Renal cortex interstitium (tissue), 11 donors: Measurements from ENCODE around the gene ZNF764. TPM values are rescaled to one million over a fixed set of nuclear protein-coding genes. Genes with fewer than 3 reads are reported as not detected.
"Not testable (repeated sequence)": the region's sequence is repeated elsewhere in the genome, so short reads cannot be mapped to it uniquely, and the experiment has no call there.

ENCODE experiments used
- DNase-seq, 11 donors: peaks; one replicate each; pipeline ENCODE4 v3.0.0-alpha.2; 2013; ENCODE audit warnings: low read depth in 9 of 11, low spot score in 4 of 11; ENCODE audit errors: extremely low read depth in 1 of 11
- polyA plus RNA-seq, 3 donors: library from polyadenylated mRNA; unstranded; fragments of 120-200 nt; gene quantifications; one replicate each; pipeline ENCODE4 v1.2.1, GENCODE V29; 2013; ENCODE audit not compliant: insufficient read length in 3 of 3

Gene ZNF764
- polyA plus RNA-seq, 3 donors = 10.8 to 15.8 (median 12.5) TPM

DNA sequence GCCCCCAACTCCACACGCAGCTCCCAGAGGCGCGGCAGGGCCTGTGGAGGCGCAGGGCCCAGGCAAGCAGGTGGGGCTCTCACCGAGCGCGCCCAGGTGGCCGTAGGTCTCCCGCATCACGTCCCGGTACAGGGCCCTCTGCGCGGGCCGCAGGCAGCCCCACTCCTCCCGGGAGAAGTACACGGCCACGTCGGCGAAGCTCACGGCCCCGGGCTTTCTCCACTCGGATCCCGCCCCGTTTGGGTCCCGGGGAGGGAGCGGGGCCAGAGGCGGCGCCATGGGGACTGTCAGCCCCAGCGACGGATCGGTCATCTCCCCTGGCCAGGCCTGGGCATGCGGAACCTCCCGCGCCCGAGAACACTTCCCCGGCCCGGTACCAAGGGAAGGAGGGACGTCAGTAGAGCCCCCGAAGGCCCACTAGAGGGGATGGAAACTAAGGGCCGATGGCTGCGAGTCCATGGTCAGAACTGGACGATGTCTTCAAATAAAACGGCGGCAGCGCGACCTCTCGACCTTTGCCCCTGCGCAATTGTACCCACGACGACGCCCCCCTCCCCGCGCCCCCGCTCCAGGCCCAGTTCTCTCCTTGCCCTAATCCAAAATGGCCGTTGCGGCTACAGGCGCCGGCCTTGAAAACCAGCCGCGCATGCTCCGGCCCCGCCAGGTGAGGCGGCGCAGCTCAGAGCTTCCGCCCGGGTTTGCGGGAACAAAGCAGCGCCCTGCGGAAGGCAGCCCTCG is 23.6 kb downstream of the ZNF764 start, which contains the start of gene ZNF747:
Gene ZNF747 (minus strand): TSS at position 491 of the 738 bp plus-strand sequence. CDS start 179 bp downstream, at position 312.
- DNase-seq = peak; percentile 76 to 93 (median 89)

DNA sequence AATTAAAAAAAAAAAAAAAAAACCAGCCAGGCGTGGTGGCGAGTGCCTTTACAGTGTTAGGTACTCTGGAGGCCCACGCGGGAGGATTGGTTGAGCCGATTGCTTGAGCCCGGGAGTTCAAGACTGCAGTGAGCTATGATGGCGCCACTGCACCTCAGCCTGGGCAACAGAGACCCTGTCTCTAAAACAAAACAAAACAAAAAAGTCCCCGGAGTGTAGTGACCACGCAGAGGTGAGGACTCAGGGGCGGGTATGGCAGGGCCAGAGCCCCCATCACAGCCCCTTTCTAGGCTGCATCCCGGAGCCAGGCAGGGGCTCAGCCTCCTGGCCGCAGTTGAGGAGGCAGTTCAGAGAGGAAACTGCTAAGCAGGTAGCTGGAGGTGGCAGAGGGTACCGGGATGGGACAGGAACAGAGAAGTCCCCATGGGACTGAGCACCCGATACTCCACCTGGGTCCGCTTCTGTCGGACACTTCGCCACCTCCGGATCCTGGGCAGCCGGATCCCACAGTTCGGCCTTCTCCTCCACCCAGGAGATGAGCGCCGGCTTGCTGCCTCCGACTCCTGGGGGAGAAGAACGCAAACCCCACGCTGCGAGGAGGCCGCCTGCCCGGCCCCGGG is 24.3 kb downstream of the ZNF764 start:
- no peak for DNase-seq

DNA sequence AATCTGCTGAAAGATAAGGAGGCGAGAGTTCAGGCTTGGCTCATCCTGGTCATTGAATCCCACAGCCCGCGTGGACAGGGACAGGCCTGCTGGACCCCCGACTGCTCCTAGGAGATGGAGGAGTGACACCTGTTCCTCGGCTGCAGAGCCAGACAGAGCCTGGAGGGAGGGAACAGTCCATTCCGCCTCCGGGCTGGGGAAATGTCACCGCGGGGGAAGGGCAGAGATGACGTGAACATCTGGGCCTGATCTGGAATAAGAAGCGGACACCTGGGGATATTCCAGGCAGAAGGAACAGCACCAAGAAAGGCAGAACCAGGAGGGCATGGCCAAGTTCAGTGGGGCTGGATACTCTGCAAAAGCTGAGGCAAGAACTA is 25.0 kb downstream of the ZNF764 start:
- DNase-seq = no peak

DNA sequence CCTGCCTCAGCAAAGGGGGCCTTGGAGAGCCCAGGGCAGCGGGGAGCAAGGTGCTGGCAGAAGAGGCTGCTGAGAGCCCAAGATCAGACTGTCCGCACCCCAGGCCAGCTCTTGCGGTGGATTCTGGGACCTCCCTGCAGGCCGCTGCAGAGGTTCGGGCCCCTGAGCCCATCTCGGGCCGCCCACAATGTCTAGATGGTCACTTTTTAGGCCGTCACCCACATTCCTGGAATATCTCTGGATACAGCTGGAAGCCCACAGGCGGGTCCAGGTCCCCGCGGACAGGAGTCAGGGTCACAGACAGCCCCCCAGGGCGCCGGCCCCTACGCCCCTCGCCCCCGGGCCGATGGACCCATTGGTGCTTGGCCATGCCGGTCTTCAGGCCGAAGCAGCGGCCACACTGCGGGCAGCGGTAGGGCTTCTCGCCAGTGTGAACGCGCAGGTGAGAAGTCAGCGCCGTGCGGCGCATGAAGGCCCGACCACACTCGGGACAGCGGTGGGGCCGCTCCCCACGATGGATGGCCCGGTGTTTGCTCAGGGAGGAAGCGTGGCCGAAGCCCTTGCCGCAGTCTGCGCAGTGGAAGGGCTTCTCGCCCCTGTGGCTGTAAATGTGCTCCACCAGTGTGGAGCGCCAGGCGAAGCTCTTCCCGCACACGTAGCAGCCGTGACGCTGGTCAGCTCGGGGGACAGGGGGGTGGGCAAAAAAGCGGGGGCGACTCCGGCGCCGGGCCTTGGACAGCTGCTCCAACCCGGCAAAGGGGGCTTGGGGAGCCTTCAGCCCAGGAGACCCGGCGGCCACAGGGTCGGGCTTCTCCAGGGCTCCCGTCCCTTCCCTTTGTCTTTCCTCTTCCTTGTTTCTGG is 25.7 kb downstream of the ZNF764 start:
- no peak for DNase-seq

DNA sequence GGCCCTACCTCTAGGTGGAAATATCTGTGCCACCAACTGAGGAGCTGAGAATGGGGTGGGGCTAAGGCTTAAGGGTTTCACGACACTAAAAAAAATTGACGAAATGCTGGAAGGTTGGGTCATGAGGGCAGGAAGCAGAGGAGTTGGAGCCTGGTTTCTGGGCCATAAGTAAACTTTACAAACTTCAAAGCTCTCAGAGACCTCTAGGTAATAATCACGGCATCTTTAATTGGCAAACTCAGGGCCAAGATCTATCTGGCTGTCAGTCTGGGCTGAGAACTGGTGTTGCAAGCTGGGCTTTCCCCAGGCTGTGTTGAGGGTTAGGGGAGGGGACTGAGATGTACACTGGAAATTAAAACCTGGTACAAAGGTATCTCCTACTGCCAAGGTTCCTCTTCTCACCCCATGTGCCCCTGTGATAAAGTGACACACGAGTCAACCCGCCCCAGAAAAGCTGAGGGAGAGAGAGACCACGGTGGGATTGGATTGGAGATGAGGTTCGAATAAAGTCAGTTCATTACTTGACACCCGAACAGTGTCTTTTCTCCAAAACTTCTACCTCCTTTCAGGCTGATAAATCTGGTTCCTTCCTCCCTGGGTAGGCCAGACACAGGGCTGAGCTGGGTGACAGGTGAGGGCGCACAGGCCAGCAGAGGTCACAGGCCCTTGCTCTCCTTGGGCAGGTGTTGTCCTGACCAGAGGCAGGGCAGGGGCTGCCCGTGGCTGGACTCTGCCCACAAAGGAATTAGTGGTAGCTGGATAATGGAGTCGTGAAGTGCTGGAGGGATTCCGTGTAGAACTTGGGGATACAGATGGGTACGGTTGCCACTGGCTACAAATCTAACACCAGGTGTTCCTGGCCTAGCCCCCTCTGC is 27.8 kb downstream of the ZNF764 start:
- no peak for DNase-seq

DNA sequence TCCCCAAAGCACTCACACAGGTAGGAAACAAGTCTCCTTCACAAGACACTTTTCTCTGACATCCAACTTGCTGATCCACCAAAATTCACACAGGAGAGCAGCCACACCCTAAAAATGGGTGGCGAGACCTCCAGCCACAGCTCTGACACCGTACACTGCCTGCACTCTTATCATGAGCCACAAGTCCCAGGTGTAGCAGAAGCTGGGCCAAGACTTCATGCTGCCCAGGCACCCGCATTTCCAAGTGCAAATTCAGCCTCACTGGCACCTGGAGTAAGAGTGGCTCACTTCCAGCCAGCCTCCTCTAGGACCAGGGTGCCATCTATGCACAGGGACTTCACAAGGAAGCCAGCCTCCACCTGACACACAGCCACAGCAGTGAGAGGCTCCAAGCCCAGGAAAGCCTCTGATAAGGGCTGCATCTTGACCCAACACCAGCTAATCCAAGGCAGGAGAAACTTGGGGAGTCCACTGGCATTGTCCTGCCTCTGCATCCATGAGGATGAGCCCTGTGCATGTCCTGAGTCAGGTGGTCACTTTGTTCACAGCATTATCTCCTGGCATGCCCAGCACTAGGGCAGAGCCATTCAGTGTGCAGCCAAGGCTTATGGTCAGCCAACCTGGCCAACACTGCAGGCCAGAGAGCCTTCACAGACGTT is 29.2 kb downstream of the ZNF764 start:
- no peak for DNase-seq

DNA sequence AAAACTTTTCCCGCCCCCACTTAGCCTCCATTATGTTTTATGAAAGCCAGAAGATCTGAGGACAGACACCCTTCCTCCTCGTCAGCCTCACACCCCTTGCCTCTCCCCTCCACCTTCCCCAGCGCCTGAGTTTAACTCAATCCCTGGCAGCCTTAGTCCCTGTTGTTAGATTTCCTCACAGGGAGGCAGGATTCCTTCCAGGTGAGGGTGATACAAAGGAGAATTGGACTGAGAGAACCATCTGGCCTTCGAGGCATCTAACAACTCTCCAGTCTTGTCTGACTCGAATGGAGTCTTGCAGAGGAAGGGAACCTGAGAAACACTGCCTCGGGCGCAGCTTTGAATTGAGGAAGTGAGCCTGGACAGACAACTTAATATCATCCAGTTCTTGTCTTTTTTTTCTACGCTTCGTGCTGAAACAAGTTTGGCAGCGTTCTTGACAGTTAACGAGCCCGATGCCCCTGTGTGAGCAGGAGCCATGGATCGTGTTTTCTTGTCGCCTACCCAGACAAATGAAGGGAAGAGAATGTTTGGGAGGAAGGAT is 30.5 kb downstream of the ZNF764 start:
- DNase-seq = no peak

DNA sequence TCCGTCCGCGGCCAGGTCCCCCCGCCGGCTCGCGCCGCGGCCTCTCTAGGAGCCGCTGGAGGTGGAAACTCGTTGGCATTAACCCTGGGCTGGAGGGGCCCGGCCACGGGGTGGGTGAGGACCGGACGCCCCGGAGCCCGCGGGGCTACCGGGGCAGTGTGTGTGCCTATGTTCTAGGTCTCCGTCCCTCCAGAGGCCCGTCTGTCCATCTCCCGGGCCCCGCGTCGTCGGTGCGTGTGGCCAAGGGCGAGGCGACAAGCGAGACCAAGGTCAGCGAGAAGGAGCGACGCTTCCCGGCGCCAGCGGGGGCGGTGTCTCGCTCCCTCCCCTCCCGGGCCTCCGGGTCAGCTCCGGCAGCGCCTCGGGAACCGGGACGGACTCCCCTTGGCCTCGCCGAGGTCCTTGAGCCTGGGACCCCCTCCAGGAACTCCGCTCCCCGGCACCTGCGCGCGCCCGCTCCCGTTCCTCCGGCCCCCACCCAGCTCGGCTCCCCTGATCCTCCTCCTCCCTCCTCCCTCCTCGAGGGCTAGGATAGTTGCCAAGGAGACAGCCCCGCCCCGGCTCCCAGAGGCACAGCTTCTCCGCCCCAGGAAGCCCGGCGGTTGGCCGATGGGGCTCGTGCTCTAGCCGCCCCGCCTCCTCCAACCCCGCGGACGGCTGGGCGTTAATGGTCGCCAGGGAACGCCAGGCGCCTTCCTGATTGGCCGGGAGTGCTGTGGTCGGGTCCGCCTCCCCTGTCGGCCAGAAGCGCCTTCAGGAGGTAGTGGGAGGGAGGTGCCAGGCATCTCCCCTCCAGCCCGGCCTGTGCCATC is 31.1 kb downstream of the ZNF764 start:
- peak; percentile 93 to 99 (median 98) for DNase-seq

DNA sequence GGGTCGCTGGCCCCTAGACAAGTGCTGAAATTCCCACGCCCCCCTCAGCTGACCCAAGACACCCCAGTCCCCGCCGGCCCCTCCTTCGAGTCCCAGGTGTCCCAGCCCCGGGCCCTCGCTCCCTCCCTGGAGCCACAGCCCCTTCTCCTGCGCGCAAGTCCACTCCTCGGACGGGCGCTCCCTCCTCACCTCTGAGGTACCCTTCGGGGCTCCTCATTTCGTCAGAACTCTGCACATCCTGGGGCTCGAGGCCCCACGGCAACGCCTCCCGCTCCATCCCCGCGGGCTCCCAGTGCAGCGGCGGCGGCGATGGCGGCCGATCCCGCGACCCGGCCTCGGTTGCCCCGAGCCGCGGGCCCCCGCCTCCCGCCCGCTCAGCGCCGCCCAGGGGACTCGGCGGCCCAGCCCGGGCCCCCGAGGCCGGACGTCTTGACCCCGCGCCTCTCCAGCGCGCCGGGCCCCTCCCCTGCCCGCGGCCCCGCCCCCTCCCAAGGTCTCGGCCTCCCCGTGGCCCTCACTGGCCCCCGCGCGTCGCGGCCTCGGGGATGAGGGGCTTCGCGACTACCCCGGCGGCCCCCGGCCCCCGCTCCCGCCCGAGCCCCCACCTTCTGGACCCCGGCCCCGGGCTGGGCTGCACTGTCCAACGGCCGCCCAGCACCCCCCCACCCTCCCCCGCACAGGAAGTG is 31.9 kb downstream of the ZNF764 start, which contains the start of gene ZNF768:
Gene ZNF768 (minus strand): TSS at position 430 of the 686 bp plus-strand sequence. CDS start 153 bp downstream, at position 277.
- DNase-seq = peak in 1 of 11 donors; percentile 19

DNA sequence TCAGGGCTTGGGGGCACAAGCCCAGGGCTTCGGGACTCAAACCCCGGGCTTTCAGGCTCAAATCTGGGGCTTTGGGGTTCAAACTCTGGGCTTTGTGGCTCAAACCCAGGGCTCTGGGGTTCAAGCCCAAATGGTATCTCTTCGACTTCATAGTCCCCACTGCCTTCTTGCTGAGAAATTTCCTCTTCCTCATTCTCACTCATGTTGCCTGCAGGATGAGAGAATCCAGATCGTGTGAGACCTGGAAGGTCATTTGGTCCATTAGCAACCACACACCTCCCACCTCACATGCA is 32.4 kb downstream of the ZNF764 start:
- no peak for DNase-seq

DNA sequence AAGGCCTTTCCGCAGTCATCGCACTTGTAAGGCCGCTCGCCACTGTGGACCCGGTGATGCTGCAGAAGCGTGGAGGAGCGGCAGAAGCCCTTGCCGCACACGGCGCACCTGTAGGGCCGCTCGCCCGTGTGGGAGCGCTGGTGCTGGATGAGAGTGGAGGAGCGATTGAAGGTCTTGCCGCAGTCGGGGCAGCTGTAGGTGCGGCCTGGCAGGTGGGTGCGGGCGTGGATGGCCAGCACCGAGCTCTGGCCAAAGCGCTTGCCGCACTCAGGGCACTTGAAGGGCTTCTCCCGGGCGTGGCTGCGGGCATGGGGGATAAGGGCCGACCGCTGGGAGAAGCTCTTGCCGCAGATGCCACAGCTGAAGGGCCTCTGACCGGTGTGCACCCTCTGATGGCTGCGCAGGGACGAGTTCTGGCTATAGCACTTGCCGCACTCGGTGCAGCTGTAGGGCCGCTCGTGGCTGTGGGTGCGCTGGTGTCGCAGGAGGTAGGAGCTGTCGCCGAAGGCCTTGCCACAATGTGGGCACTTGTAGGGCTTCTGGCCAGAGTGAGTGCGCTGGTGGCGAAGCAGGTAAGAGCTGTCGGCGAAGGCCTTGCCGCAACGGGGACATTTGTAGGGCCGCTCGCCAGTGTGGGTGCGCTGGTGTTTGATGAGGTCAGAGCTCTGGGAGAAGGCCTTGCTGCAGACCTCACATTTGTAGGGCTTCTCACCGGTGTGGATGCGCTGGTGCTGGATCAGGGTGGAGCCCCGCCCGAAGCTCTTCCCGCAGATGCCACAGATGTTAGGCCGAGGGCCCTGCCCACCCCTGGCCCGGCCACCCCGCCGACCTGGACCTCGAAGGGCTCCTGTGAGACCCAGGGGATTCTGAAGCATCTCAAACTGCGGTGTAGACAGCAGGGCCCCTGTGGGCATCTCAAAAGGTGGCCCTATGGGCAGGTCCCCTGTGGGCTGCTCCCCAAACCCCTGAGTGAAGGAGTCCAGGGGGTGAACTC is 33.3 kb downstream of the ZNF764 start:
- no peak for DNase-seq

DNA sequence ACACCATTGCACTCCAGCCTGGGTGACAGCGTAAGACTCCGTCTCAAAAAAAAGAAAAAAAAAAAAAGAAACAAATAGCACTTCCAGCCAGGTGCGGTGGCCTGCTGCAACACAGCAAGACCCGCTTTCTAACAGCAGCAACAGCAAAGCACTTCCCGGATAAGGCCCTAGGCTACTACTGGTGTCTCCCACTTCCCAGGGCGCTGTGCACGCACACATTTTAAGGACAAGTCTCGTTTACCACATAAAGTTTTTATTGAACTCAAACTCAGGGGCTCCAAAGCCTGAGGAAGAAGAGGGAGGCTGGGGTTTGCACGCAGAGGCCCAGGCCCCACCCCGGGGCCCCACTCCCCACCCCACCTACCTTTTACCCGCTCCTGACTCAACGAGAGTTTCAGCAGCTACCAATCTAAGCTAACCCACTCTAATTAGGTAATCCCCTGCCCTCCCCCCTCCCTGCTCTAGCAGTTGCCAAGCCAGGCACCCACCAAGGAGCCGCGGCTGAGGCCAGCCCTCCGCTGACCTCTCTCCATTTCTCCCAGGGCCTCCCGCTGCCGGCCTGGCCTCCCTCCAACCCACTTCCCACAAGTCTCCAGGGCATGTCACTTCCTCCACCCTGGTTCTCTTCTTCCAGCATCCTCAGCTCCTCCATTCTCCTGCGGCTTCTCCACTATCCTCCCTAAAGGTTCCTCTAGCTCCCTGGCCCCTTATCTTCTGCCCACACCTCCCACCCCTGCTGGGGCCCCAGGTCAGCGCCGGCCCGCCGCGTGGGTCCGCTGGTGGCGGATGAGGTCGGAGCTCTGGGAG is 34.2 kb downstream of the ZNF764 start:
- no peak for DNase-seq

DNA sequence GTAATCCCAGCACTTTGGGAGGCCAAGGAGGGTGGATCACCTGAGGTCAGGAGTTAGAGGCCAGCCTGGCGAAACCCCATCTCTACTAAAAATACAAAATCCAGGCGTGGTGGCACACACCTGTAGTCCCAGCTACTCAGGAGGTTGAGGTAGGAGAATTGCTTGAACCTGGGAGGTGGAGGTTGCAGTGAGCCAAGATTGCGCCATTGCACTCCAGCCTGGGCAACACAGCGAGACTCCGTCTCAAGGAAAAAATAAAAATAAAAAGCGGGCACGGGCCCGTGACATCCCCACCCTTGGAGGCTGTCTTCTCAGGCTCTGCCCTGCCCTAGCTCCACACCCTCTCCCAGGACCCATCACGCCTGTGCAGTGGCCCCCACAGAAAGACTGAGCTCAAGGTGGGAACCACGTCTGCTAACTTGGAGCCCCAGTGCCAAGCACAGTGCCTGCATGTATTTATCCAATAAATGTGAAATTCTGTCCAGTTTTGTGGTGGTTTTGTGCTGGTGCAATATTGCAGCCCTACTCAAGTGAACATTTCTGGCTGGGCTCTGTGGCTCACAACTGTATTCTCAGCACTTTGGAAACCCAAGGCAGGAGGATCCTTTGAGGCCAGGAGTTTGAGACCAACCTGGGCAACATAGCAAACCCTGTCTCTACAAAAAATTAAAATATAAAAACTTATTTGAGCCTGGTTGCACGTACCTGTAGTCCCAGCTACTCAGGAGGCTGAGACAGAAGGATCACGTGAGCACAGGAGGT is 35.3 kb downstream of the ZNF764 start:
- DNase-seq = not testable (repeated sequence)
